Activated naive CD8-positive, alpha-beta T cell treated with anti-CD3 and anti-CD28 coated beads, Interleukin-2, amount 50 U/mL, for 24 hours (primary cell): ENCODE data around the gene FBLN1.
"Not testable (repeated sequence)": the region's sequence is repeated elsewhere in the genome, so short reads cannot be mapped to it uniquely, and the experiment has no call there.

Experiments
- ATAC-seq: fragments of 150-1000 bp; cut with Tn5 transposase; one replicate; pipeline ENCODE4 v1.10.0; 2021
- DNase-seq: peaks from one replicate; pipeline ENCODE4 v3.0.0; 2021
- H3K27ac Mint-ChIP-seq: one replicate; pipeline ENCODE4 v1.8.0; 2021; ENCODE audit warnings: mild to moderate bottlenecking, mixed read lengths
- H3K27me3 Mint-ChIP-seq: one replicate; pipeline ENCODE4 v1.8.0; 2021; ENCODE audit warnings: mixed read lengths
- H3K36me3 Mint-ChIP-seq: one replicate; pipeline ENCODE4 v1.8.0; 2021; ENCODE audit warnings: low read depth, mixed read lengths
- H3K4me1 Mint-ChIP-seq: one replicate; pipeline ENCODE4 v1.8.0; 2021; ENCODE audit warnings: mixed read lengths
- H3K4me3 Mint-ChIP-seq: one replicate; pipeline ENCODE4 v1.8.0; 2021; ENCODE audit warnings: mild to moderate bottlenecking, moderate library complexity, mixed read lengths
- H3K9me3 Mint-ChIP-seq: one replicate; pipeline ENCODE4 v1.8.0; 2021; ENCODE audit warnings: mixed read lengths

Gene FBLN1

DNA sequence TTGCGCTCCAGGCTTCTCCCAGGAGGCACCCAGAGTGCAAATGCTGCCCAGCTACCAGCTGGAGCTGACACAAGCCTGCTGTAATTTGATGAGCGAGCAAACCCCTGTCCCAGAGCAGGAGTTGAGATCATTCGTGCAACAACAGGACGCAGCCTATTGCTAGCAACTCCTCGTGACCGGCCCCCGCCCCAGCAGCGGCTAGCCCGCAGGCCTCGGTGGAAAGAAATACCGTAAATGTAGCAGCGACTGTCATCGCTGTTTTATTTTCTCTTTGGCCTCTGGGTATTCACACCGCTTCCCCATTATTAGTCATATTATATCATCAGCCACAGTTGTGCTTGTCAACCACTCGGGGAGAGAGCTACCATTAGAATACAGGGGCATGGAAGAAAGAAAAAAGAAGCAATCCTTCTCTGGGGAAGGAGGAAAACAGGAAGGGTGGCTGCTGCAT, 109.8 kb downstream of the FBLN1 start:
- Mint-ChIP-seq H3K4me1 (peaks cover 14% of the 10 kb centered on the region), H3K27ac (peak overlapping the region; percentile 43), H3K36me3 (no peaks in the 10 kb centered on the region), H3K27me3 (no peaks in the 10 kb centered on the region), H3K9me3 (no peaks in the 10 kb centered on the region), H3K4me3 (peak overlapping the region; percentile 25)
- ATAC-seq (peak; percentile 55), DNase-seq (peak; percentile 28)

GRCh38 chr22:45612940-45613339, 110.3 kb downstream of the FBLN1 start:
- ATAC-seq (no peak), DNase-seq (no peak)
- no peaks in the 10 kb centered on the region for H3K9me3 Mint-ChIP-seq
- H3K4me1 Mint-ChIP-seq: peaks cover 14% of the 10 kb centered on the region
- peak overlapping the region; percentile 25 for H3K4me3 Mint-ChIP-seq
- no peaks in the 10 kb centered on the region for H3K27me3 Mint-ChIP-seq
- H3K36me3 Mint-ChIP-seq: no peaks in the 10 kb centered on the region
- peak overlapping the region; percentile 43 for H3K27ac Mint-ChIP-seq

DNA sequence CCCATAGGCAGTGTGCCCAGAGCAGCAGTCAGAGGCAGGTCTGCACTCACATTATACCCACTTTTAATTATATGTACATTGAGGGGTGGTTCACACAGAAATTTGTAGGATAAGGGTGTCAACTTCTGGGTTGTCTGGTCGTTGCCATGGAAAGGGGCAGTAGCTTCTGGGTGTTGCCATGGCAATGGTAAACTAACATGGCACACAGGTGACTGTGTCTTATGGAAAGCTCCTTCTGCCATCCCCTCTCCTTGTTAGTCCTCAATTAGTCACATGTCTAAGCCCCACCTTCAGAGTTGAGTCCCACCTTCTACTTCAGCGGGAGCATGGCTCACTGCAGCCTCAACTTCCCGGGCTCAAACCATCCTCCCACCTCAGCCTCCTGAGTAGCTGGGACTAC, 112.7 kb downstream of the FBLN1 start:
- H3K27ac Mint-ChIP-seq: no peak overlapping the region
- H3K4me3 Mint-ChIP-seq: no peak overlapping the region
- peaks cover 10% of the 10 kb centered on the region for H3K4me1 Mint-ChIP-seq
- no peaks in the 10 kb centered on the region for H3K27me3 Mint-ChIP-seq
- no peak for ATAC-seq
- DNase-seq: no peak
- no peaks in the 10 kb centered on the region for H3K9me3 Mint-ChIP-seq
- H3K36me3 Mint-ChIP-seq: no peaks in the 10 kb centered on the region

GRCh38 chr22:45616432-45616831, 113.7 kb downstream of the FBLN1 start:
- DNase-seq (no peak), ATAC-seq (no peak)
- Mint-ChIP-seq H3K27ac (no peak overlapping the region), H3K27me3 (no peaks in the 10 kb centered on the region), H3K4me1 (peaks cover 10% of the 10 kb centered on the region), H3K4me3 (no peak overlapping the region), H3K36me3 (no peaks in the 10 kb centered on the region), H3K9me3 (peaks cover 3% of the 10 kb centered on the region)

GRCh38 chr22:45617948-45618347, 115.3 kb downstream of the FBLN1 start:
- Mint-ChIP-seq H3K4me3 (no peak overlapping the region), H3K27me3 (no peaks in the 10 kb centered on the region), H3K36me3 (no peaks in the 10 kb centered on the region), H3K9me3 (peaks cover 3% of the 10 kb centered on the region), H3K27ac (no peak overlapping the region), H3K4me1 (peaks cover 5% of the 10 kb centered on the region)
- no peak for DNase-seq
- ATAC-seq: no peak

- no peaks in the 10 kb centered on the region for H3K36me3 Mint-ChIP-seq
- no peak for DNase-seq
- ATAC-seq: no peak
- no peaks in the 10 kb centered on the region for H3K27me3 Mint-ChIP-seq
- H3K9me3 Mint-ChIP-seq: peaks cover 3% of the 10 kb centered on the region
- peaks cover 5% of the 10 kb centered on the region for H3K4me1 Mint-ChIP-seq
- no peak overlapping the region for H3K4me3 Mint-ChIP-seq
- no peak overlapping the region for H3K27ac Mint-ChIP-seq
These were observed 118.0 kb downstream of the FBLN1 start for GRCh38 chr22:45620706-45621105.

GRCh38 chr22:45621836-45622600, 119.3 kb downstream of the FBLN1 start:
- DNase-seq (no peak), ATAC-seq (no peak)

GRCh38 chr22:45623464-45624145, 120.9 kb downstream of the FBLN1 start:
- not testable (repeated sequence) for ATAC-seq, H3K27me3 Mint-ChIP-seq, H3K36me3 Mint-ChIP-seq, DNase-seq, H3K4me3 Mint-ChIP-seq, H3K27ac Mint-ChIP-seq, H3K9me3 Mint-ChIP-seq, H3K4me1 Mint-ChIP-seq

More at GRCh38 chr22:45621836-45622600, 119.3 kb downstream of the FBLN1 start:
- no peaks in the 10 kb centered on the region for H3K27me3 Mint-ChIP-seq
- no peaks in the 10 kb centered on the region for H3K36me3 Mint-ChIP-seq
- H3K4me1 Mint-ChIP-seq: peaks cover 5% of the 10 kb centered on the region
- no peak overlapping the region for H3K27ac Mint-ChIP-seq
- H3K9me3 Mint-ChIP-seq: peaks cover 3% of the 10 kb centered on the region
- H3K4me3 Mint-ChIP-seq: no peak overlapping the region

DNA sequence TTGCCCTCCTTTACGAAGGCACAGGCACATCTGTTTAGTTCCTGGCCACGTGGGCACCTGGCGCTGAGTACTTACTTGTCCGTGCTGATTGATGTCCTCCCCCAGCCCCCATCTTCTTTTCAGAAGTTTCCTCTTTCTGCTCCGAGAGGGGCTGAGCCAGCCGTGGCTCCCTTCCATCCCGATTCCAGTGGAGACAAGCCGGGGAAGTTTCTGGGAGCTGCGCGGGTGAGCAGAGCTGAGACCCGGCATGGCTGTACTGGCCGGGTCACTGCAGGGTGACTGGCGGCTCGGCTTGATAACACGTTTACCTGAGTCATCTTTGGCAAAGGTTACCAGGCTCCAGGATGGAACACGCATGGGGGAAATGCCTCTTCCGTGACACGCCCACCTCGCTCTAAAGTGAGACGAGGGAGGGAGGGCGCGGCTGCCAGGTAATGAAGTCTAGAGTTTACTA, 123.5 kb downstream of the FBLN1 start:
- H3K27me3 Mint-ChIP-seq: peaks cover 14% of the 10 kb centered on the region
- H3K9me3 Mint-ChIP-seq: no peaks in the 10 kb centered on the region
- H3K4me1 Mint-ChIP-seq: no peaks in the 10 kb centered on the region
- no peaks in the 10 kb centered on the region for H3K36me3 Mint-ChIP-seq
- no peak for DNase-seq
- ATAC-seq: no peak
- H3K27ac Mint-ChIP-seq: no peak overlapping the region
- no peak overlapping the region for H3K4me3 Mint-ChIP-seq

GRCh38 chr22:45627489-45628233, 125.0 kb downstream of the FBLN1 start:
- DNase-seq: no peak
- Mint-ChIP-seq H3K36me3 (no peaks in the 10 kb centered on the region), H3K27me3 (peaks cover 28% of the 10 kb centered on the region), H3K4me1 (no peaks in the 10 kb centered on the region), H3K4me3 (no peak overlapping the region), H3K9me3 (no peaks in the 10 kb centered on the region), H3K27ac (no peak overlapping the region)
- ATAC-seq: no peak

GRCh38 chr22:45628515-45628914, 125.8 kb downstream of the FBLN1 start:
- ATAC-seq (no peak), DNase-seq (no peak)
- Mint-ChIP-seq H3K9me3 (no peaks in the 10 kb centered on the region), H3K4me1 (no peaks in the 10 kb centered on the region), H3K27ac (no peak overlapping the region), H3K36me3 (no peaks in the 10 kb centered on the region), H3K27me3 (peaks cover 33% of the 10 kb centered on the region), H3K4me3 (no peak overlapping the region)

GRCh38 chr22:45629469-45630089, 126.9 kb downstream of the FBLN1 start:
- H3K4me1 Mint-ChIP-seq: no peaks in the 10 kb centered on the region
- DNase-seq: no peak
- H3K27me3 Mint-ChIP-seq: peaks cover 36% of the 10 kb centered on the region
- peak; percentile 49 for ATAC-seq
- H3K4me3 Mint-ChIP-seq: no peak overlapping the region
- no peaks in the 10 kb centered on the region for H3K36me3 Mint-ChIP-seq
- no peak overlapping the region for H3K27ac Mint-ChIP-seq
- no peaks in the 10 kb centered on the region for H3K9me3 Mint-ChIP-seq

DNA sequence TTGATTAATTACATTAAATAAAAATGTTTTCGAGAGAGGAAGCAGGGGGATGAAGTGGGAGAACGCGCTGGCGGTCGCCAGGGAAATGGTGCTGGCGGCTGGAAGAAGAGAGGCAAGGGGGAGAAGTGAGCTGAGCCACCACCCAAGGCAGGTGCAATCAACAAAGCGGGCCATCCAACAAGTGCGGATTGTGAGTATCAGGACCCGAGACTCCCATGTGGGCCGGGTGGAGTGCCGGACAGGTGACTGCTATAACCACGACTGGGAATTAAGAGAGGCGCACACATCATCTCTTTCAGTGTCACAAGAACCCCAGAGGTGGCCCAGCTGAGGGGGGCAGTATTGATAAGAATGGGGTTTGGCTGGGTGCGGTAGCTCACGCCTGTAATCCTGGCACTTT, 127.8 kb downstream of the FBLN1 start:
- Mint-ChIP-seq H3K4me1 (no peaks in the 10 kb centered on the region), H3K9me3 (no peaks in the 10 kb centered on the region), H3K36me3 (no peaks in the 10 kb centered on the region), H3K27ac (no peak overlapping the region), H3K4me3 (no peak overlapping the region), H3K27me3 (peaks cover 40% of the 10 kb centered on the region)
- no peak for ATAC-seq
- DNase-seq: no peak

- H3K27me3 Mint-ChIP-seq: peaks cover 40% of the 10 kb centered on the region
- no peak overlapping the region for H3K27ac Mint-ChIP-seq
These were observed 128.6 kb downstream of the FBLN1 start for GRCh38 chr22:45631140-45631840.

More at GRCh38 chr22:45631140-45631840, 128.6 kb downstream of the FBLN1 start:
- no peak overlapping the region for H3K4me3 Mint-ChIP-seq
- H3K9me3 Mint-ChIP-seq: no peaks in the 10 kb centered on the region
- H3K36me3 Mint-ChIP-seq: no peaks in the 10 kb centered on the region
- DNase-seq (no peak), ATAC-seq (no peak)
- H3K4me1 Mint-ChIP-seq: no peaks in the 10 kb centered on the region
